Mesodermal cell (in vitro differentiated cells): ENCODE results near the gene CAPN6. TPM values are rescaled to one million over a fixed set of nuclear protein-coding genes. Genes with fewer than 3 reads are reported as not detected.

Source experiments
- H3K27ac ChIP-seq: 2 replicates; pipeline ENCODE4 v1.7.0; 2013; ENCODE audit warnings: mild to moderate bottlenecking, low read depth, low read length, moderate library complexity; ENCODE audit not compliant: severe bottlenecking
- H3K36me3 ChIP-seq: 2 replicates; pipeline ENCODE4 v1.7.1; 2013; ENCODE audit warnings: mild to moderate bottlenecking, low read length, moderate library complexity; ENCODE audit not compliant: control insufficient read depth, insufficient read depth
- H3K4me1 ChIP-seq: one replicate; pipeline ENCODE4 v1.7.1; 2013; ENCODE audit warnings: mild to moderate bottlenecking, low read length; ENCODE audit not compliant: insufficient read depth, control insufficient read depth, poor library complexity, severe bottlenecking
- H3K4me3 ChIP-seq: 2 replicates; pipeline ENCODE4 v1.7.0; 2013; ENCODE audit warnings: low read length, control low read depth, mild to moderate bottlenecking; ENCODE audit not compliant: insufficient read depth, poor library complexity, severe bottlenecking; ENCODE audit errors: extremely low read depth
- H3K9me3 ChIP-seq: 2 replicates; pipeline ENCODE4 v1.7.1; 2013; ENCODE audit warnings: mild to moderate bottlenecking, low read length, moderate library complexity; ENCODE audit not compliant: control insufficient read depth
- WGBS, 2 experiments: methylation state at CpG; one replicate each; pipeline ENCODE4 v1.1.5; 2013; ENCODE audit warnings: missing lambda C conversion rate in 2 of 2; ENCODE audit not compliant: insufficient coverage in 2 of 2; 5-methylcytosine and 5-hydroxymethylcytosine counted together
- polyA plus RNA-seq, 2 experiments: library from polyadenylated mRNA; stranded (reverse); fragments of 50-300 nt; gene quantifications; one replicate each; pipeline ENCODE4 v1.2.3, GENCODE V29; 2013

The CAPN6 gene, protein sequence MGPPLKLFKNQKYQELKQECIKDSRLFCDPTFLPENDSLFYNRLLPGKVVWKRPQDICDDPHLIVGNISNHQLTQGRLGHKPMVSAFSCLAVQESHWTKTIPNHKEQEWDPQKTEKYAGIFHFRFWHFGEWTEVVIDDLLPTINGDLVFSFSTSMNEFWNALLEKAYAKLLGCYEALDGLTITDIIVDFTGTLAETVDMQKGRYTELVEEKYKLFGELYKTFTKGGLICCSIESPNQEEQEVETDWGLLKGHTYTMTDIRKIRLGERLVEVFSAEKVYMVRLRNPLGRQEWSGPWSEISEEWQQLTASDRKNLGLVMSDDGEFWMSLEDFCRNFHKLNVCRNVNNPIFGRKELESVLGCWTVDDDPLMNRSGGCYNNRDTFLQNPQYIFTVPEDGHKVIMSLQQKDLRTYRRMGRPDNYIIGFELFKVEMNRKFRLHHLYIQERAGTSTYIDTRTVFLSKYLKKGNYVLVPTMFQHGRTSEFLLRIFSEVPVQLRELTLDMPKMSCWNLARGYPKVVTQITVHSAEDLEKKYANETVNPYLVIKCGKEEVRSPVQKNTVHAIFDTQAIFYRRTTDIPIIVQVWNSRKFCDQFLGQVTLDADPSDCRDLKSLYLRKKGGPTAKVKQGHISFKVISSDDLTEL
- 1.1 TPM for polyA plus RNA-seq (2013, experiment 1 of 2)
- polyA plus RNA-seq (2013, experiment 2 of 2), result 1.4 TPM

DNA sequence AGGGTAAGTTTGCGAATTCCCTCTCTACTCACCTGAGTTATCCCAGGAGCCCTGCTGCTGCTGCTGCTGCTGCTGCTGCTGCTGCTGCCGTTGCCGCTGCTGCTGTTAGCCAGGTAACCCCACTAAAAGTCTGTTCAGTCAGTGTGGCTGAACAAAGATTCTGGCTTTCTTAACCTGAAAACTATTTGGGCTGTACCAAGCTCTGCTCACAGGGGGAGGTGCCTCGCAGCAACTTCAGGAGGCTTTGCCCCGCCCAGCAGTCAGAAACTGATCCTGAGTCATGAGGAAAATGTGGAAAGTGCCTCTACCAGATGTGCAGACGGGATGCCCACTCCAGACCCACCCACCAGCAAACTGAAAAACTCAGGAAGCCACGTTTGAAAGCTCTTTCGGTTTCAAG lies at the start of gene CAPN6:
Gene CAPN6 (minus strand): TSS at position 145 of the 400 bp plus-strand sequence. CDS start 6,547 bp downstream, outside the sequence.
- H3K9me3 ChIP-seq, result no peaks in the 10 kb centered on the region
- WGBS, 2 experiments, result 61 to 67% methylated on average over 3 of the region's 8 CpGs
- no peak within 1 kb of the TSS for H3K4me3 ChIP-seq
- no peaks in the 10 kb centered on the region for H3K36me3 ChIP-seq
- no peak within 1 kb of the TSS for H3K27ac ChIP-seq
- H3K4me1 ChIP-seq, result no peaks in the 10 kb centered on the region

DNA sequence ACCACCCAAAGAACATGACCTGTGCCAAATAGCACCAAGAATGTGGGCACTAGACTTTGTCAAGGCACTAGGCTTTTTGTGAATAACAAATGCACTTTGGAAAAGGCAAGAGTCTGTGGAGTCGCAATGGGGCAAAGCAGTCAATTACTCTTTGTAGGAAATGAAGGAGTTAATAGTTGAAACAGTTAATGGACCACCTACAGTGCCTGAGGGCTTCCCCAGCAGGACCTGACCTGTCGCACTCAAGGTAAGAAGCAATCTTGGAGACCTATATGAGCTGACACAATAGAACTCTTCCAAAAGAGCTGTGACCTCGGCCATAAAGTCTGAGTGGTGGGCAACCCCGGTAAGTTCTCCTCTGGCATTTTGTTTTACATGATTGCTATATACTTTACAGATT lies 49.2 kb upstream of the CAPN6 start:
- Histone ChIP-seq H3K9me3 (no peaks in the 10 kb centered on the region), H3K4me1 (no peaks in the 10 kb centered on the region), H3K4me3 (no peak overlapping the region), H3K27ac (no peak overlapping the region), H3K36me3 (no peaks in the 10 kb centered on the region)
- 67% methylated on average over 1 of the region's 4 CpGs; no CpG with 5 or more reads in 1 of the 2 experiments for WGBS, 2 experiments

DNA sequence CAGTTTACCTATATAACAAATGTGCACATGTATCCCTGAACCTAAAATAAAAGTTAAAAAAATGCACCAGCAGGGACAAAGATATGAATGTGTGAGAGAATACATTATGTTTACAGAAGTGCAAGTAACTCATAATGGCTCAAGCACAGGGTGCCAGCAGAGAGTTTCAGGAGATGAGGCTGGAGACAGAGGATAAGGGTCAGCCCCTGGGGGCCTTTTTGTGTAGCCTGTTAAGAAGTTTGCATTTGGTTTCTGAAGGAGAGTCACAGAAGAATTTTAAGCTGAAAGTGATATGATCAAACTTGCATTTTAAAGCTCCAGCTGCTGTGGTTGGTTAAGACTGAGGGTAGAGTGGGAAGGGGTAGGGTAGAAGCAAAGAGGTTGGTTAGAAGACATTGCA lies 48.6 kb upstream of the CAPN6 start:
- H3K4me1 ChIP-seq, result no peaks in the 10 kb centered on the region
- no peaks in the 10 kb centered on the region for H3K9me3 ChIP-seq
- H3K36me3 ChIP-seq, result no peaks in the 10 kb centered on the region
- H3K4me3 ChIP-seq, result no peak overlapping the region
- H3K27ac ChIP-seq, result no peak overlapping the region

DNA sequence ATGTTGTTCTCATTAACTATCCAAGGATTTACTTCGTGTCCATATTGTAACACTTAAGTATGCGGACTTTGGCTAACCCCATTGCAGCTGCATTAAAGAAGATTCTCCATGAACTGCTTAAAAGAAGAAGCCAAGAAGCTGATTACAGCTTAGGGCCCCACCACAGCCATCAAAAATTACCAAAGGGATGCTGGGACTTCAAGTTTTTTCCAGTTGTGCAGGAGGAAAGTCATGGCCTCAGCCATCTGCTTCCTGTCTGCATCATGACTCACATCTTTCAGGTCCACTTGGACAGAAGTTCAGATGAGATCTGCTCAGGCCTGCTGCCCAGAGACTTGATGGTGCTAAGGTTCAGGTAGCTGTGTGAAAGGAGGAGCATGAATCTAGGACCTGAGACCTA lies 38.8 kb upstream of the CAPN6 start:
- Histone ChIP-seq H3K36me3 (no peaks in the 10 kb centered on the region), H3K4me3 (no peak overlapping the region), H3K4me1 (no peaks in the 10 kb centered on the region), H3K27ac (no peak overlapping the region), H3K9me3 (no peaks in the 10 kb centered on the region)
- WGBS, 2 experiments, result 100% methylated on average over 2 of the region's 2 CpGs; no CpG with 5 or more reads in 1 of the 2 experiments

DNA sequence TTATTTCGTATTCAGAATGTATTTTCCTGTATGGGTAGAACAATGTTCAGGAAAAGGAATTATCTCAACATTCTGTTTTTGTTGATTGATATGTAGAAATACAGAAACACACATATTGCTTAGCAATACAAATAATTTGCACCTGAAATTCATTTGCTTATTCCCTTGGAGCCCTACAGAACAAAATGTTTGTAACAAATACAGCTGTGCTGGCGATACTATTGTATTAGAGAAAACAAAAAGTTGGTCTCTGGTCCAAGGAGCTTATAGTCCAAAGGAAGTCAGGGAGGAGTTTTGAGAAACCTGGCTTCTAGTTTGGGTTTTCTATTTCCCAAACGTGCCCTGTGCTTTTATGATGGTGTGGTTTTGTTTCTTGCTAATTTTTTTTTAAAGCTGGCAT lies 37.8 kb upstream of the CAPN6 start:
- no peaks in the 10 kb centered on the region for H3K4me1 ChIP-seq
- no peaks in the 10 kb centered on the region for H3K9me3 ChIP-seq
- H3K4me3 ChIP-seq, result no peak overlapping the region
- WGBS, 2 experiments, result 100% methylated on average over 1 of the region's 3 CpGs; no CpG with 5 or more reads in 1 of the 2 experiments
- no peak overlapping the region for H3K27ac ChIP-seq
- H3K36me3 ChIP-seq, result no peaks in the 10 kb centered on the region

DNA sequence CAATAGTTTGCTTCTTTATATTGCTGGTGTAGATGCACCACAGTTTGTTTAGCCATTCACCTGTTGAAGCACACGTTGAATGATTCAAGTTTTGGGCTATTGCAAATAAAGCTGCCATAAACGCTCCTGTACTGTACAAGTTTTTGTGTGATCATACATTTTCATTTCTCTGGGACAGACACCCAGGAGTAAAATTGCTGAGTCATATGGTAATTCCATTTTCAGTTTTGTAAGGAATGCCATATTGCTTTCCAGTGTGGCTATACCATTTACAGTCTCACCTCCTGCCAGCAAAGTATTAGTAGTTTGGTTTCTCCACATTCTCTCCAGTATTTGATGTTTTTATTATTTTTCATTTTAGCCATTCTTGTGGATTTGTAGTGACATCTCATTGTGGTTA lies 32.0 kb upstream of the CAPN6 start:
- no peaks in the 10 kb centered on the region for H3K9me3 ChIP-seq
- H3K4me1 ChIP-seq, result no peaks in the 10 kb centered on the region
- no peak overlapping the region for H3K27ac ChIP-seq
- WGBS, 2 experiments, result 100% methylated on average over 1 of the region's 2 CpGs; no CpG with 5 or more reads in 1 of the 2 experiments
- no peak overlapping the region for H3K4me3 ChIP-seq
- H3K36me3 ChIP-seq, result no peaks in the 10 kb centered on the region

DNA sequence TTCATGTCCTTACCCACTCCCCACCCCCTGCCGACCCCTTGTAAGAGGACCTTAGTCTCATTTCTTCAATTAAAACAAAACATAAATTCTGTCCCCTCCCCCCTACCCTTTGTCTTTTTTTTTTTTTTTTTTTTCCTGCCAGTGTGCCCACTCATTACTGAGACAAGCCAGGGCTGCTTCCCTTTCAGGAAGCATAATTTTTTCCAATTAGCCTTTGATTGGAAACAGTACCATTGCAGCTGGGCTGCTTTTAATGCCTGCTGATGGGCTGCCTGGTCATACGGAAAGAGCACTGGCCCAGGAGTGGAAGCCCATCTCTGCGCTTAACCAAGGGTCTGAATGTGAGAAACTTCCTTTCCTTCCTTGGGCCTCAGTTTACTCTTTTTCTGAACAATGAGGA lies 18.6 kb upstream of the CAPN6 start:
- H3K4me1 ChIP-seq, result no peaks in the 10 kb centered on the region
- WGBS, 2 experiments, result no CpG with 5 or more reads among the region's 3 CpGs
- H3K27ac ChIP-seq, result no peak overlapping the region
- no peaks in the 10 kb centered on the region for H3K9me3 ChIP-seq
- no peak overlapping the region for H3K4me3 ChIP-seq
- no peaks in the 10 kb centered on the region for H3K36me3 ChIP-seq

DNA sequence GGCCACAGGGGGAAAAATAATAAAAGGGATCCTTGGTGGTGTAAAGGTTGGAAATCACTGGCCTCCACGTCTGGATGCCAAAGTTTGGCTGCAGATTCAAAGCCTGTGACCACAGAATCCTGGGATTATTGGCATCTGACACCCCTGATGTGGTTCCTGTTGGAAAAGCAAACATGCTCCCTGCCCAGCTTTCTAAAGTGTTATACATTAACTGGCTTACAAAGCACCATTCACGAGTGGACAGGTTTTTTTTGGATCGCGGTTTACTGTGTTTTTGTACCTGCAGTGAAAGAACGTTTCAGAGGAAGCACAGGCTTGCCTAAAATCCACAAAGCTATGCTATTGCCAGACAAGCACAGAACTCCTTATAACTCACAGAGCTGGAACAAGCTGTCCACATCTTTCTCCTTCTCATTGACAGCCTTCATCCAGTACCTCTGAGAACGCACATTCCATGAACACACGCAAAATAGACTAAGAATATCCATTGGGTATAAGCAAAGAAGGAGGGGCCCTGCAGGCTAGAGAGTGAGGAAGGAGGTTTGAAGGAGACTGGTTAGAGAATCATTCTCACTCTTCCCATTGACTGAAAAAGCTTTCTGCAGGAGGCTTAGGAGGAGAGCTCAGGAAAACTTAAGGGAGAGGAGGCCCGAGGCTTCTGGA lies 14.5 kb upstream of the CAPN6 start:
- no peaks in the 10 kb centered on the region for H3K9me3 ChIP-seq

DNA sequence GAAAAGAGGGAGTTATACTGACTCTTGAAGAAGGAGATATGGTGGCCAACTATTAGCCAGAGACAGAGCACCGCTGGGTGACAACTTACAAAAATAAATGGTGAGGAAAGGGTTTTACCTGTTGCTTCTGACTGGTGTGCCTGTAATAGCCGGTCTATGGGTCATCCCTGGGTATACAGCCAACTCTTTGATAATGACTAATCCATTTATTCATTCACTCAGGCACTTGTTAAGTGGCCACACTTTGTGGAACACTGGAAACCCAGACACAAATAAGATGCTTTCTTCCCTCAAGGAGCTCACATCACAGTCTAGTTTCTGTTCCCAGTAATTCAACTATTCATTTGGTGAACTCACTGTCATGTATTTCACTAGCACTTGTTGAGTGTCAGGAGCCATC lies 13.2 kb upstream of the CAPN6 start:
- 100% methylated on average over 1 of the region's 2 CpGs for WGBS, 2 experiments
- no peak overlapping the region for H3K4me3 ChIP-seq
- no peaks in the 10 kb centered on the region for H3K4me1 ChIP-seq
- H3K9me3 ChIP-seq, result no peaks in the 10 kb centered on the region
- no peaks in the 10 kb centered on the region for H3K36me3 ChIP-seq
- H3K27ac ChIP-seq, result no peak overlapping the region

More for the DNA sequence above, 14.5 kb upstream of the CAPN6 start:
- Histone ChIP-seq H3K27ac (no peak overlapping the region), H3K4me3 (no peak overlapping the region), H3K4me1 (no peaks in the 10 kb centered on the region), H3K36me3 (no peaks in the 10 kb centered on the region)
- 60 to 81% methylated on average over 2 to 4 of the region's 8 CpGs for WGBS, 2 experiments

DNA sequence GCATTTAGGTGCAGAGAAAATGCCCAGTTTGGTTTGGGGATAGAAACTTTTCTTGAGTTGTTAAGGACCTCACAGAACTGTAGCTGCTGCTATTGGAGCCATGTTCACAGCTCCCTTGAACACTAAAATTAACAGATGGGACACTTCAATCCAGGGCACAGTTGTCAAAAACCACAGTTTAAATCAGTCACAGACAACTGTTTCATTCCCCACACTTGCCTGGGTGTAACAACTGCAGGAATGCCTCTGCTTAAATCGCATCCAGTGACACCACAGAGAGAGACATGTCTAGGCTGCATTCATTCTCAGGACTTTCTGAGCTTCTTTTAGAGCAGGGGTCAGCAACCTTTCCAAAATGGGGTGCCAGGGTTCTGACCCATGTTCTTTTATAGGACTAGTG lies 12.7 kb upstream of the CAPN6 start:
- H3K4me3 ChIP-seq, result no peak overlapping the region

More for the DNA sequence above, 12.7 kb upstream of the CAPN6 start:
- no peaks in the 10 kb centered on the region for H3K36me3 ChIP-seq
- WGBS, 2 experiments, result 80% methylated on average over 1 of the region's 1 CpG; no CpG with 5 or more reads in 1 of the 2 experiments
- H3K4me1 ChIP-seq, result no peaks in the 10 kb centered on the region
- no peaks in the 10 kb centered on the region for H3K9me3 ChIP-seq
- H3K27ac ChIP-seq, result no peak overlapping the region
